Upper lobe of left lung (tissue), 6 donors: ENCODE results near the gene KRT27. TPM values are rescaled to one million over a fixed set of nuclear protein-coding genes. Genes with fewer than 3 reads are reported as not detected.

Source experiments
- ATAC-seq, 2 donors: fragments of 200-7000 bp; cut with Tn5 transposase; one replicate each; pipeline ENCODE4 v1.9.1; 2022; ENCODE audit warnings: mild to moderate bottlenecking in 2 of 2, moderate library complexity in 2 of 2; ENCODE audit not compliant: low FRiP score in 2 of 2
- DNase-seq, 2 donors: peaks; one replicate each; pipeline ENCODE4 v3.0.0-alpha.2; 2019 to 2020
- H3K27ac ChIP-seq, 4 donors: fragments of 200-600 bp; sonication (generic); one replicate each; pipeline ENCODE4 v1.5.1; 2016 to 2019
- H3K27me3 ChIP-seq, 4 donors: fragments of 200-600 bp; sonication (generic); one replicate each; pipeline ENCODE4 v1.5.1; 2017 to 2019
- H3K36me3 ChIP-seq, 4 donors: fragments of 200-600 bp; sonication (generic); one replicate each; pipeline ENCODE4 v1.5.1; 2016 to 2019
- H3K4me1 ChIP-seq, 4 donors: fragments of 200-600 bp; sonication (generic); one replicate each; pipeline ENCODE4 v1.5.1; 2018 to 2019
- H3K4me3 ChIP-seq, 4 donors: fragments of 200-600 bp; sonication (generic); one replicate each; pipeline ENCODE4 v1.5.1; 2017 to 2019; ENCODE audit warnings: mild to moderate bottlenecking in 2 of 4, moderate library complexity in 1 of 4
- H3K9me3 ChIP-seq, 4 donors: fragments of 200-600 bp; sonication (generic); one replicate each; pipeline ENCODE4 v1.5.1; 2018 to 2019
- EP300 ChIP-seq, 4 donors: sonication (generic); formaldehyde crosslinking; IDR thresholded peaks; one replicate each; pipeline ENCODE4 v1.5.1; 2017; ENCODE audit warnings: antibody characterized with exemption in 4 of 4, control low read depth in 2 of 4
- POLR2A ChIP-seq, 4 donors: fragments of 450-650 bp; IDR thresholded peaks; one replicate each; pipeline ENCODE4 v1.5.1; 2016 to 2017; ENCODE audit warnings: antibody characterized with exemption in 4 of 4, mild to moderate bottlenecking in 2 of 4
- POLR2AphosphoS5 ChIP-seq, 2 donors: sonication (generic); formaldehyde crosslinking; IDR thresholded peaks; one replicate each; pipeline ENCODE4 v1.5.1; 2017; ENCODE audit warnings: antibody characterized with exemption in 2 of 2
- WGBS, 2 donors: methylation state at CpG; one replicate each; pipeline ENCODE4 v1.1.5; 2017 to 2018; 5-methylcytosine and 5-hydroxymethylcytosine counted together
- total RNA-seq, 6 donors: library from RNA; depleted of rRNA in 4 of 6; stranded (reverse); fragments of >200 nt in 4 of 6; gene quantifications; one replicate each; pipeline versions ENCODE4 v1.1.0 to v1.2.1, GENCODE V29; 2016 to 2021
- TF ChIP-seq, protein P1 (sequence below), 6 experiments: fragments of 450-650 bp in 4 of 6; fragments of 200-600 bp in 2 of 6; sonication (generic) in 2 of 6; IDR thresholded peaks; one replicate each; pipeline ENCODE4 v1.5.1; 2016 to 2019; ENCODE audit warnings: antibody characterized with exemption in 6 of 6
- donor health status: DM: no; HTN: no; CAD: no; lungs with moderate emphysema.
- donor health status: DM: no; HTN: yes; CAD: no; lungs with severe emphysema.

The KRT27 gene, protein sequence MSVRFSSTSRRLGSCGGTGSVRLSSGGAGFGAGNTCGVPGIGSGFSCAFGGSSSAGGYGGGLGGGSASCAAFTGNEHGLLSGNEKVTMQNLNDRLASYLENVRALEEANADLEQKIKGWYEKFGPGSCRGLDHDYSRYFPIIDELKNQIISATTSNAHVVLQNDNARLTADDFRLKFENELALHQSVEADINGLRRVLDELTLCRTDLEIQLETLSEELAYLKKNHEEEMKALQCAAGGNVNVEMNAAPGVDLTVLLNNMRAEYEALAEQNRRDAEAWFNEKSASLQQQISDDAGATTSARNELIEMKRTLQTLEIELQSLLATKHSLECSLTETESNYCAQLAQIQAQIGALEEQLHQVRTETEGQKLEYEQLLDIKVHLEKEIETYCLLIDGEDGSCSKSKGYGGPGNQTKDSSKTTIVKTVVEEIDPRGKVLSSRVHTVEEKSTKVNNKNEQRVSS
- 1 to 10 TPM in 1 of 6 donors, under 1 TPM in 3, not detected in 2; 0.24 to 1.4 (median 0.65) TPM for total RNA-seq

DNA sequence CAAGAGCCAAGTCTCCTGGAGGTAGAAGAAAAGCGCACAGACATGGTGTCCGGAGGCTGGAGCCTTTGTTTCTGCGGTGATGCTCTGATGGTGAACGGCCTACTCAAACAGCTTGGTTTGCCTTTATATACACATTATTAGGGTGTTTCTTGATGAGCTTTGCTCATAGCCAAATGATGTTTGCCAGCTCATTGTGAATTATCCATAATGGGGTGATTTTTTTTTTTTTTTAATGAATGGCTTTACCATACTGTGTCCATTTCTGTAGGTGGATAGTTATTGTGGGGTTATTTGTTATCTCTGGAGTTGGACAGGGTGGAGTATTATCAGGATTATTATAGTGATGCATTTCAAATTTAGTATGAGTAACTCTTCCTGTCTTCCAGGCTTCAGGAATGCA is at the start of gene KRT27:
Gene KRT27 (minus strand): TSS at position 101 of the 400 bp plus-strand sequence. CDS start 57 bp downstream, at position 44.
- no peak for DNase-seq
- Histone ChIP-seq H3K4me3 (no peak within 1 kb of the TSS), H3K36me3 (no peaks in the 10 kb centered on the region), H3K4me1 (peaks cover 0 to 7% (median 1%) of the 10 kb centered on the region in 4 donors), H3K27ac (no peak within 1 kb of the TSS), H3K27me3 (peaks cover 0 to 6% (median 0%) of the 10 kb centered on the region in 4 donors), H3K9me3 (no peaks in the 10 kb centered on the region)
- WGBS, 2 donors, result 96 to 98% methylated on average over 4 of the region's 4 CpGs
- TF ChIP-seq POLR2A (IDR thresholded peaks at IDR 0.05) (no peak), POLR2AphosphoS5 (IDR thresholded peaks at IDR 0.05) (no peak), EP300 (IDR thresholded peaks at IDR 0.05) (no peak)
- TF ChIP-seq, protein P1, sequence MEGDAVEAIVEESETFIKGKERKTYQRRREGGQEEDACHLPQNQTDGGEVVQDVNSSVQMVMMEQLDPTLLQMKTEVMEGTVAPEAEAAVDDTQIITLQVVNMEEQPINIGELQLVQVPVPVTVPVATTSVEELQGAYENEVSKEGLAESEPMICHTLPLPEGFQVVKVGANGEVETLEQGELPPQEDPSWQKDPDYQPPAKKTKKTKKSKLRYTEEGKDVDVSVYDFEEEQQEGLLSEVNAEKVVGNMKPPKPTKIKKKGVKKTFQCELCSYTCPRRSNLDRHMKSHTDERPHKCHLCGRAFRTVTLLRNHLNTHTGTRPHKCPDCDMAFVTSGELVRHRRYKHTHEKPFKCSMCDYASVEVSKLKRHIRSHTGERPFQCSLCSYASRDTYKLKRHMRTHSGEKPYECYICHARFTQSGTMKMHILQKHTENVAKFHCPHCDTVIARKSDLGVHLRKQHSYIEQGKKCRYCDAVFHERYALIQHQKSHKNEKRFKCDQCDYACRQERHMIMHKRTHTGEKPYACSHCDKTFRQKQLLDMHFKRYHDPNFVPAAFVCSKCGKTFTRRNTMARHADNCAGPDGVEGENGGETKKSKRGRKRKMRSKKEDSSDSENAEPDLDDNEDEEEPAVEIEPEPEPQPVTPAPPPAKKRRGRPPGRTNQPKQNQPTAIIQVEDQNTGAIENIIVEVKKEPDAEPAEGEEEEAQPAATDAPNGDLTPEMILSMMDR (IDR thresholded peaks at IDR 0.05), result no peak
- no peak for ATAC-seq

GRCh38 chr17:40830085-40830776 is 47.9 kb upstream of the KRT27 start:
- H3K27me3 ChIP-seq, result no peaks in the 10 kb centered on the region
- no peak overlapping the region for H3K4me3 ChIP-seq
- ATAC-seq (no peak), DNase-seq (no peak)
- no peaks in the 10 kb centered on the region for H3K9me3 ChIP-seq
- TF ChIP-seq, protein P1 (IDR thresholded peaks at IDR 0.05), result no peak
- TF ChIP-seq POLR2A (IDR thresholded peaks at IDR 0.05) (no peak), EP300 (IDR thresholded peaks at IDR 0.05) (no peak), POLR2AphosphoS5 (IDR thresholded peaks at IDR 0.05) (no peak)
- no peak overlapping the region for H3K27ac ChIP-seq
- 84 to 87% methylated on average over 2 of the region's 2 CpGs for WGBS, 2 donors
- H3K4me1 ChIP-seq, result no peaks in the 10 kb centered on the region
- H3K36me3 ChIP-seq, result peaks cover 0 to 11% (median 3%) of the 10 kb centered on the region in 4 donors

DNA sequence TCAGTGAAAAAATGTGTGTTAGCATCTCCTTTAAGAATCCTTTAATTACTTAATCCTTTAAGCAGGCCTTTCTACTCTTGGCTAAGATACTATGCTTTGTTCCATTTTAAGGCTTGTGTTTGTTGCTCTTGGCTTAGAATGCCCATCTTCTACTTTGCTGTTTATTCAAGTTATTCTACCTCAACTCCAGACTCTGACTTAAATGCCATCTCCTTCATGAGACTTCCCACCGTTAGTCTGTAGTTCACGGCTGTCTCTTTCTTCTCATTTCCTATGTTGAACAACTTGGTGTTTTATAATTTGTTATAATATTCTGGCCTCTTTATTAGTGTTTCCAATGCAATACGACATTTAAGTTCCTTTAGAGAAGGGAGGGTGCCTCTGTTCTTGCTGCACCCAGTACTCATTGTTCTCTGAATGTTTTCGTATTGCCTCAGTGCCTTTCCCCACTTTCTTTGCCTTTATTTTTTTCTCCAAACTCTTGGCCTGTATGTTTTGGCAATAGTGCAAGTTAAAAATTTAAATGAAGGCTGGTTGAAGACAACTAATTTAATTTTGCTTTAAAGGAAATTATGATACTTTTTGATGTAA is 46.2 kb upstream of the KRT27 start:
- TF ChIP-seq, protein P1 (IDR thresholded peaks at IDR 0.05), result no peak
- TF ChIP-seq EP300 (IDR thresholded peaks at IDR 0.05), result no peak
- DNase-seq, result no peak
- ATAC-seq, result no peak
- H3K27me3 ChIP-seq, result no peaks in the 10 kb centered on the region
- H3K9me3 ChIP-seq, result no peaks in the 10 kb centered on the region
- H3K4me3 ChIP-seq, result no peak overlapping the region
- no peak overlapping the region for H3K27ac ChIP-seq
- WGBS, 2 donors, result 82 to 87% methylated on average over 4 of the region's 4 CpGs
- H3K4me1 ChIP-seq, result no peaks in the 10 kb centered on the region
- H3K36me3 ChIP-seq, result no peaks in the 10 kb centered on the region

- Histone ChIP-seq H3K4me1 (no peaks in the 10 kb centered on the region), H3K9me3 (no peaks in the 10 kb centered on the region), H3K27ac (no peak overlapping the region), H3K36me3 (no peaks in the 10 kb centered on the region), H3K4me3 (no peak overlapping the region), H3K27me3 (no peaks in the 10 kb centered on the region)
- TF ChIP-seq POLR2AphosphoS5 (IDR thresholded peaks at IDR 0.05), result no peak
- TF ChIP-seq EP300 (IDR thresholded peaks at IDR 0.05), result no peak
- TF ChIP-seq, protein P1 (IDR thresholded peaks at IDR 0.05), result no peak
- TF ChIP-seq POLR2A (IDR thresholded peaks at IDR 0.05), result no peak
- DNase-seq (no peak), ATAC-seq (no peak)
- 73 to 76% methylated on average over 7 of the region's 7 CpGs for WGBS, 2 donors
Observed at GRCh38 chr17:40827746-40828453, 45.5 kb upstream of the KRT27 start.
